Activated T-cell treated with anti-CD3 and anti-CD28 coated beads for 48 hours (primary cell): ENCODE results near the gene TPP2.

ENCODE experiments used
- DNase-seq: peaks from one replicate; pipeline ENCODE4 v3.0.0-alpha.2; 2020; ENCODE audit warnings: low read depth

TPP2 gene

DNA sequence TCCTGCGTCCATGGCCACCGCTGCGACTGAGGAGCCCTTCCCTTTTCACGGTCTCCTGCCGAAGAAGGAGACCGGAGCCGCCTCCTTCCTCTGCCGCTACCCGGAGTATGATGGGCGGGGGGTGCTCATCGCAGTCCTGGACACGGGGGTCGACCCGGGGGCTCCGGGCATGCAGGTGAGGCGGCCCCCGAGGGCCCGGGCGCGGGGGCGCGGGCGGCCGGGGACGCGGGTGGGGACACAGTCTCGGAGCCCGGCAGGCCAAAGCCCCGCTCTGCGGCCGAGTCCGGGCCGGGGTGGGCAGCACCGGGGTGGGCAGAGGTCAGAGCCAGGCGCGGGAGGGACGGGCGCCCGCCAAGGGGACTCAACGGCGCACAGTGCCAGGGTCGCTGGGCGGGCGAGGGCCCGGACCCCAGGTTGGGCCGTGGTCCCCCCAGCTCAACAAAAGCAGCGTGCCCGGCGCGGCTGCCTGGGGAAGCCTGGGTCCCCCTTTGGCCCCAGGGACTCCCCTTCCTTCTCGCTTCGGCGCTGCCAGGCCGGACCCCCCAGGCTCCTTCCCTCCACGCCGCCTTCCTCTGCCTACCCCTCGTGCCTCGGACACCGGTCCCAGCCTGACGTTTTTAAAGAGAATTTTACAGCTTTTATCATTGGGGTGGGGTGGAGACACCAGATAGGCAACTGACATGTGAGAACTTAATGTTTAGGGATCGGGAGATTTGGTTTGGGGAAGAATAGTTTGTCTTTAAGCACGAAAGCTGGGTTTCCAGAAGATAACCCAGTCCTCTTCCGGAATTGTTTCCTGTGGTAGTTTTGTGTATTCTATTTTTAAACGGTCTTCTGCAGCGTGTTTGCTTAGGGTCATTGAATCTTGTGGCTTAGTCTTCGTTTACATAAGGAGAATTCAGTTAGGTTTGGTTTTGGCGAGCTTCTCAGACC, 509 bp downstream of the TPP2 start:
- DNase-seq = no peak

DNA sequence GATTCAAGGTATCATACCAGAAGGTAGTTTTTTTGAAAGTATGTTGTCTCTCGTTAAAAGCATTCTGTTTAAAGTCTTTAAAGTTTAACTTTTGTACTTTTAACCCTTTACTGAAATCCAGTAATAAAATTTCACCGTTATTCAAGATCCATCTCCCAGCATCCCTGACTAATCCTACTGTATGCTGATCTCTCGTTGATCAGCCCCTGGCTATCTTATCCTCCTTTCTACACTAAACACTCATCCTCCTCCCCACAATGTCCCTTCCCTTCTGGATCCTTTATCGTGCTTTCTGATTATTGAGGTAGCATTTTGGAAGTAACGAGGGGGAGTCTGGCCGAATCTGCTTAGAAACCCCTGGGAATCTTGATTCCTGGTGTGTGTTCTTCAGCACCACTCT, 1.3 kb downstream of the TPP2 start:
- DNase-seq = no peak

DNA sequence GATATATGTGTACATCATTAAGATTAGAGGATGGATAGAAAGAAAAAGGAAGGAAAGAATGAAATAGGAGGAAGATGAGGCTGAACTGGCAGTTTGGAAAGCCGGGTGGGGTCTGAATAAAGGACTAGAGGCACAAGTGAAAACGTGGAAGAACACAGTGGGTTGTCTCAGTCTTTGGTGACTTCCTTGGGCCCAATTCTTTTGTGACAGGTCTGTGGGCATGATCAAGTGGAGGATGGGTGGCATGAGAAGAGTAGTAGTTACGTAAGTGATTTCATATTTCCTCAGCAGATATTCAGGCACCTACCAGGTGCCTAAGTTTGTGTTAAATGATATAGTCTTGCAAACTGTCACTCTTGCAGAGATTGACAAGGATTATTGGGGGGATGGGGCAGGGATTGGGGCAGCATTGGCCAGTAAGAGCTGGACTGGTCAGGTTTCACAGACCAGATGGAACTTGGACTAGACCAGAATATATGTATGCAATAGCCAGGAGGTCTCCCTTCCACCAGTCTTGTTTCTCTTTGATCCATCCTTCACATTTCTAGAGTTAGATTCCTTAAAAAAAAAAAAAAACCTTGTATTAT, 2.7 kb downstream of the TPP2 start:
- DNase-seq = no peak

DNA sequence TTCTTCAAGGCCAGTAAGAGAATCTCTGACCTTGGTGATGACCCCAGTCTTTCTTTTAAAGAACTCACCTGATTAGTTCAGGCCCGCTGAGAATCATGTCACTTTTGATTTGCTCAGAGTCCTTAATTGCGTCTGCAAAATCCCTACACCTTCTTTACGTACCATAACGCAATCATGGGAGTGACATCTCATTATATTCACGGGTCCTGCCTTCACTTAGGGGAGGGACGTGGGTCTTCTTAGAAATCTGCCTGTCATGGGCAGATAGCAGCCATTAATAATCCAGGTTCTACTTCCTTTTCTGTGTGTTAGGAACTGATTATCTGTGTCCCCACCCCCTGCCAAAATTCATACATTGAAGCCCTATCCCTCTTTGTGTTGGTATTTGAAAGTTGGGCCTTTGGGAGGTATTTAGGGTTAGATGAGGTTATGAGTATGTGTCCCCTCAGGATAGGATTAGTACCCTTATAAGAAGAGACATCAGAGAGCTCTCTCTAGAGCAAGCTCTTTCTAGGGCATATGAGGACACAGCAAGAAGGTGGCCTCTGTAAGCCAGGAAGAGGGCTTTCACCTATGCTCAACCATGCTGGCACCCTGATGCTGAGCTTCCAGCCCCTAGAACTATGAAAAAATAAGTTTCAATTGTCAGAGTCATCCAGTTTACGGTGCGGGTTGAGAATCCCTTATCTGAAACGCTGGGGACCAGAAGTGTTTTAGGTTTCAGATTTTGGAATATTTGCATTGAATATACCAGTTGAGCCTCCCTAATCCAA, 9.9 kb downstream of the TPP2 start:
- no peak for DNase-seq

DNA sequence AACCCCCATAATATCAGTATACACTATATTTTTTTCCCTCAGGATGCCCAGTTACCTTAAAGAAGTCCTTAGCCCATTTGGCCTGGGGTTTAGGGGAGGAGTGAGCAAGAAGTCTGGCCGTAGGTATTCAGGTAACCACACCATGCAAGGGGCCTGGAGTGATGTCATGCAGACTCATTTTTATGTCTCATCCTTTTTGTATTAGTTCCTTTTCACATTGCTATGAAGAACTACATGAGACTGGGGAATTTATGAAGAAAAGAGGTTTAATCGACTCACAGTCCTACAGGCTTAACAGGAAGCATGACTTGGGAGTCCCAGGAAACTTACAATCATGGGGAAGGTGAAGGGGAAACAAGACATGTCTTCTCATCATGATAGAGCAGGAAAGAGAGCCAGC, 12.2 kb downstream of the TPP2 start:
- DNase-seq = no peak

DNA sequence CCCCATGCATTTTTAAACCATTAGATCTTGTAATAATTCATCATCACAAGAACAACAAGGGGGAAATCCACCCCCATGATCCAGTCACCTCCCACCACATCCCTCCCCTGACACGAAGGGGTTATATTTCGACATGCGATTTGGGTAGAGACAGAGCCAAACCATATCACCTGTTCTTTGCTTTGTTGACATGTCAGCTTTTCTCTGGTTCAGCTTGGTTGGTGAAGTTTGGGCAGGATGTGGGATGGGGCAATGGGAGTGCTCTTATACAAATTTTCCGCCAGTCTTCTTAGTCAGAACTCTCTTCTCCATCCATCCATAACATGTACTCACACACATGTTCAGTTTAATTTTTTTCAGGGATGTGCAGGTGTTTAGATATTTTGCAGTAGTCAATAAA, 12.9 kb downstream of the TPP2 start:
- no peak for DNase-seq

DNA sequence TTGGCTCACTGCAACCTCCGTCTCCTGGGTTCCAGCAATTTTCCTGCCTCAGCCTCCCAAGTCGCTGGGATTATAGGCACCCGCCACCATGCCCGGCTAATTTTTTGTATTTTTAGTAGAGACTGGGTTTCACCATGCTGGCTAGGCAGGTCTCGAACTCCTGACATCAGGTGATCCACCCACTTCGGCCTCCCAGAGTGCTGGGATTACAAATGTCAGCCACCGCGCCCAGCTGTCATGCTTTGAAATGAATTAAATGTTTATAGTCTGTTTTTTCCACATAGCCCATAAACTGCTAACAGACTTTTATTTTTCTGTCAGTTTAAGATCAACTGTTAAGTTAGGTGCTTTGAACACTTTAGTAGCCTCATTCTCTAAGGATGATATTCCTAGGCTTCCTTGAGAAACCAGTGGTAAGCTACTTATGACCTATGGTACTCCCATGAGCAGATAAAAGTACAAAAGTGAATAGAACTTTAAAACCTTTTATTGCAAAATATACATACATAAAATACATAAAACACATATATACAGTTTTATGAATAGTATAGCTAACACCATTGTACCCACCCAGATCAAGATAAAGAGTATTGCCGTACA, 13.6 kb downstream of the TPP2 start:
- DNase-seq = no peak

DNA sequence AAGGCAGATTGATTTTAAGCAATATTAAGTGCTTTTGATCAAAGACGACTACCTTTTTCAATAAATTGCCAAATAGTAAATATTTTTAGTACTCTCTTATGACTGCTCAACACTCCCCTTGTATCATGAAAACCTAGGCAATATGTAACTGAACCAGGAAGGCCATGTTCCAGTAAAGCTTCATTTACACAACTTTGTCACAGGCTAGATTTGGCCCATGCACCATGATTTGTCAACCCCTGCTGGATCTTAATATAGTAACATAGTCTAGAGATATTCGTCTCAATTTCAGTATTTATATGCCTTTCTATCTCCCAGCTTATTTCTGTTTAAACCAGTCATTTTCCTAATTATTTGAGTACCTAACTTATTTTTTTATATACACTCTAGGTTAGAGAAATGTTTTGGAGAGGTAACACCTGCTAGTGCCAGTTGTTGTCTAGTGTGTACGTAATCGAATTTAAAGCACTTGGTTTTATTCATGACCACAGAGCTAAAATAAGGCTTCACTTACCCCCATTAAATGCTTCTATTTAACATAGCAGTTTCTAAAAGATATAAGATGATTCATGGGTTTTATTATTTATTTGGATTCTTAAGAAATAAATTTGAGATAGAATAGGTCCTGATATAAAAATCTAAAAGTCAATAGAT, 21.0 kb downstream of the TPP2 start:
- no peak for DNase-seq

DNA sequence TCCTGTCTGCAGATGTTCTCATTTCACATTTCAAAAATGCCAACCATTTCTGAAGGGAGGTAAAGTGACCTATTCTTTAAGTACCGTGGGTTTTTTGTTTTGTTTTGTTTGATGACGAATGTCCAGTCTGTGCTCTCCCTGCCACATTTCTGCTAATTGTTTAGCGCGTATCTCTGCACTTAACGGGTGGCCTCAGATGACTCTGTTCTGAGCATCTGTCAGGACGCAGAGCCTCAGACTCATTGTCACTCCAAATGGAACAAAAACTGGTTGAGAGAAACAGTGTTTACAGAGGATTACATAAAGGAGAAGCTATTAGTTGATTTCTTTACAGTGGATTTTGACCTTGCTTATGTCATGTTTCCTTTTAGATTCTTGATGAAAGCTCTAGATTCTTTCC, 23.7 kb downstream of the TPP2 start:
- no peak for DNase-seq

DNA sequence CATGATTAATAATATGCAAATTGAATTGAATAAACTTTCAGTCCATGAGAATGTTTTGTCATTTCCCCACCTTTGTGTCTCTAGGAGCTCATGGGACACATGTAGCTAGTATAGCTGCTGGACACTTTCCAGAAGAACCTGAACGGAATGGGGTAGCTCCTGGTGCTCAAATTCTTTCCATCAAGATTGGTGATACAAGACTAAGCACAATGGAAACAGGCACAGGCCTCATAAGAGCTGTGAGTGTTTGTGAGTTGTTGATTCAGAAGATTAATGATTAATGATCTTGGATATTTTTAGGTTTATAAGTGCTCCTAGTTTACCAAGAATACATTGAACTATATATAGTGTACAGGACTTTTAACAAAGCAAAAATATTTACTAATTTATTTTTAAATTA, 30.1 kb downstream of the TPP2 start:
- DNase-seq = no peak

DNA sequence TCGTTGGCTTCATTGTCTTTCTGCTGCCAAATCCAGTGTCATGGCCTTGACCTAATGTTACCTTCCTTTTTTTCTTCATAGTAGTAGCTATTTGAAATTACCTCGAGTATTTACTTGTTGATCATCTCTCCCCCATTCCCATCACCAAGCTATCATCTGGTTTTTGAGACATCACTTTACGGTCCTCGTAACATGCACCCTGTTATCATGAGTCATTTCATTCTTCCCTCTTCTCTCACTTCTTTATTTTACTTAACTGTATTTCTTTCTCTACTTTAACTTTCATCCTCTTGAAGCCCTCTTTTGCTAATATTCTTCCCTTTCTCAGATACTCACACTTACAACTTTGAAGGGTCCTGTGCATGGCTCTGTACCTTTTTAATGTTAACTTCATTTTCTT, 31.8 kb downstream of the TPP2 start:
- no peak for DNase-seq

DNA sequence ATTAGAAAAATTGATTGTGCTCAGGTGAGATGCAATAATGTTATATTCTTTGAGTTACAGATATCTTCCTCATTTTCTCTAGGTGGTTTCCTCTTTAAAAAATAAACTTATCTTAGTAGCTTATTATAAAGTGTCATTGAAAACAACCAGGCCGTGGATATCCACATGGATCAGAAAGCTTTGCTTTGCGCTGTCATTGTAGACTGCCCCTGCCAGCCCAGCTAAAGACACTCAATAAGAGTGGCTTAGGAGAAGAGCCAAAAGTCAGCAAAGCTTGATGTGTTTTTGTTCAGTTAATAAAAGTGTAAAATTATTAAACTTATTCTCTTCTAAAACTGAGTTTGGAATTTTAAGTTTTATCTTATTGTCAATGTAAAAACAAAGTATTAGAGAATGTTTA, 34.4 kb downstream of the TPP2 start:
- no peak for DNase-seq

DNA sequence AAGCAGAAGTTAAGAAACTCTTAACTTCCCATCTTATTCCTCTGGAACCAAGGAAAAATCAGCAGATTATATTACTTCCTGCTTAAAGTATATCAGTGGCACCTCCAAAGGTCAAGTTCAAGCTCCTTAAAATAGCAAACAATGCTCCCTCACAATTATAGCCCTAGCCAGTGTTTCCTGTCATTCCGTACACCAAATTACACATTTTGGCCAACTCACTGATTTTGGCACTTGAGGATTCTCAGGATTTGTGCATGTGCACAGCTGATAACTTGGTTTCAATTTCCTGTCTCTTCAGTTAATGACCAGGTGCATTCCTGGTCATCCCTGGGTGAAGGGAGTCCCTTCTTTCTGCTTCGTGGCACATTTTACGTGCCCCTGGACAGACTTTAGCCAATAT, 42.0 kb downstream of the TPP2 start:
- DNase-seq = no peak

DNA sequence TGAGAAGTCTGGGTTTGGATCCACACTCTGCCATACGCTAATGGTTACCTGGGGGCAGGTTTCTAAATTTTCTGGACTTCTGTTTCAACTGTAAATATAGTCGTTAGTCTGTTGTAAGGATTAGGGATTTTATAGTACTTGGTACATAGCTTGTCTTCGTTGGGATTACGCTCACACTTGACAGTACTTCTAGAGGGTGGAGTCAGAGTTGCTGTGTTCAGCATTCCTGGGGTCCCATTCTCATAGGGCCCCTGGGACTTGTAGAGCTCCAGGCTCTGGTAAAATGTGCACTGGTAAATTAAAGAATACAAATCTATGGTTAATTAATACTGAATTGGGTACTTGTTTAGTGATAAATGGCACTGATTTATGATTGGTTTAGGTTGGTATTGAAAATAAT, 45.2 kb downstream of the TPP2 start:
- no peak for DNase-seq

DNA sequence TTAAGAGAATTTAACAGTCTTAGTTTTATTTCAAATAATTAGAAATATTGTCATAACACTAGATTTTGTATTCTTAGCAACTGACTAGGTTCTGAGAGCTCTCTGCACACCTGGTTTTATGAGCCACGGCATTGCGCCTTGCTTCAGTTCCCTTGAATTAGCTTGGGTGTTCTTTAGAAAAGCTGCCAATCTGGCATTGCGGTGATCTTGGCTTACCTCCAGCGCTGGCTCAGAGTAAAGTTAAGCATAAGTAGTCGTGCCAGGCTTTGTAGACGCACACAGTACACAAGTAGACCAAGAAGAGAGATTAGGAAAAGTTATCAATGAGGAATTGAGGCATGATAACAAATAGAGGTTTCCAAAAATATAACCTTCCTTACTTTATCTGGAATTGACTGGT, 45.7 kb downstream of the TPP2 start:
- no peak for DNase-seq

DNA sequence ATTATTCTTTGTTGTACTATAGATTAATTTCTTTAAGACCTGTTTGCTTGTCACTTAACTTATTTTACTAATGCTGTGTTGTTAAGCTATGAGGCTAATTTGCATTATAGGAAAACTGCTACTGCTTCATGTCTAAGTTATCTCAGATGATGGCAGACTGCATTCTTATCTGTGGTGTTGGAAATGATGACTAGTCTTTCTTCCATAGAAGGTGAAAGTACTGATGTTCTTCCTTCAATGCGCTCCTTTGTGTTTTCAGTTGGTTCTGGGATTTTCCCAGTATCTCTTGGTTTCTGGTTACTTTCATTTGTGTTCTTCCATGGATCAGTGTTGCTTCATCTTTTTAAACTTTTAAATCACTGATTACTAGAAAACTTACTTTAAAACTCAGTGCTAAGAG, 46.9 kb downstream of the TPP2 start:
- no peak for DNase-seq

DNA sequence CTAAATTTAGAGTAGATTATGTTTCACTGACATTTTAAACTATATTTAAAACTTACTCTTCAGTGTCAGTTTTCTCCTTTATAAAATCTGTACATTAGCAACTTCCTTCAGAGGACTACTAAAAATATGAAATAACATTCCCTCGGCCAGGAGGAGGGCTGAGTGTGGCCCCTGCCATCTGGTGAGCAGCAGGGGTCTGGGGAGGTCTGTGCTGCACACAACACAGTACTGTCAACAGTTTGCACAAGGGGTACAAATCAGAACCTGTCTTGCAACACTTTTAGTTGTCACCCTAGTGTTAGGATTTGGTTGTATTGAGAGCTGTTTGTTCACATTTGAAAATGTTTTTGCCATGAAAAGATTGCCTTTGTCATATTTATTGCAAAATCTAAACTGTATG, 48.9 kb downstream of the TPP2 start:
- DNase-seq = no peak

DNA sequence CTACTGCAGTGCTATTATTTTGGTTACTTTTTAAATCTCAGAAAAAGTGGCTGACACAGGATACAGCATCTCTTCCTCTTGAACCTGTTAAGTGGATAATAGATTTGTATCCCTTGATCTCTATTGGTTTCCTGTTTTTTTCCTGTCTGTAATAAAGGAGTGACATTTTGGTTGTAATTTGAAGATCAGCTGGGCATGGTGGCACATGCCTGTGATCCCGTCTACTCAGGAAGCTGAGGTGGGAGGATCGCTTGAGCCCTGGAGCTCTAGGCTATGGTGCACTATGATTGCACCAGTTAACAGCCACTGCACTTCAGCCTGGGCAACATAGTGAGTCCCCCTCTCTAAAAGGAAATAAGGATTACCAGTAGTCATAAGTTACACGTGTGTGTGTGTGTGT, 51.3 kb downstream of the TPP2 start:
- no peak for DNase-seq

DNA sequence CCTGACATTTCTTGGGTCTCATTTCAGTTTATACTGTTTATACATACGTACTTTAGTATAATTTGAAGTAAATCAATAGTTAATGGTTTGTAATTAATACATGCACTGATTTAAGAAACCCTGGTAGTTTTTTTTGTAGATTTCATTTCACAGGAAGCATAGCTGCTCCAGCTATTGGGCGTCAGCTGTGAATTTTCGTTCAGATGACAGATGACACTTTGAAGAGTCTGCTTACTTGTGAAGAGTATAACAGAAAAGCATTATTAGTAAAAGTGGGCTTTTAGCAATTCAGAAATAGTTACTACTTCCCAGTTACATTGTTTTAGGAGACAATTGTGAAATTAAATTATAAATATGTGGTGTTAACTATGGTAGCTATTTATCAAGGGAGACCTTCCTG, 53.7 kb downstream of the TPP2 start:
- no peak for DNase-seq

DNA sequence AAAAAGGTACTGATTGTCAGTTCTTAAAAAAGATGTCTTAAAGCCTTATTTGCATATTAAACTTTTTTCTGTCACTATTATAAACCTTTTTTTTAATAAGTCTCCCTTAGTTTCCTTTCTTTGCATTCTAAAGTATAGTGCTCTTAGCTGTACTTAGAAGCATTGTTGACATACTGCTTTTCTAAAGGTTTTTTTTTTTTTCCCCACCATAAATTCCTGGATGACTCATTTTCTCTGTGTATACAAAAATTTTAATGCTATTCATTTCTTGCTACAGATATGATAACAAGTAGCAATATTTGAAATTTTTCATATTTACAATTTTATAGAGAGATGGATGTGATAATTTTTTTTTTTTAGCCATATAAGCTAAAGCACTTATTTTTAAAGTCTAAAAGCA, 54.6 kb downstream of the TPP2 start:
- no peak for DNase-seq

DNA sequence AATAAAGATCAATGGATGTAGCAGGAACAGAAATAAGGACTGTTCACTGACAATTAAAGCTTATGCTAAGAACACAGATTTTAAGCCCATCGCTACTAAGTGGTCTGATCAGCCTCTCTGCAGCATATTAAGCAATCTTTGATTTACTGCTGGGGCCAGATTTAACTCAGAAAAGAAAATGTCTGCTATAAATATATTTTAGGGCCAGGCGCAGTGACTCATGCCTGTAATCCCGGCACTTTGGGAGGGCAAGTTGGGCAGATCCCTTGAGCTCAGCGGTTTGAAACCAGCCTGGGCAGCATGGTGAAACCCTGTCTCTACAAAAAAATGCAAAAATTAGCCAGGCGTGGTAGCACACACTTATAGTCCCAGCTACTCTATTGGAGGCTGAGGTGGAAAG, 55.1 kb downstream of the TPP2 start:
- DNase-seq = no peak

DNA sequence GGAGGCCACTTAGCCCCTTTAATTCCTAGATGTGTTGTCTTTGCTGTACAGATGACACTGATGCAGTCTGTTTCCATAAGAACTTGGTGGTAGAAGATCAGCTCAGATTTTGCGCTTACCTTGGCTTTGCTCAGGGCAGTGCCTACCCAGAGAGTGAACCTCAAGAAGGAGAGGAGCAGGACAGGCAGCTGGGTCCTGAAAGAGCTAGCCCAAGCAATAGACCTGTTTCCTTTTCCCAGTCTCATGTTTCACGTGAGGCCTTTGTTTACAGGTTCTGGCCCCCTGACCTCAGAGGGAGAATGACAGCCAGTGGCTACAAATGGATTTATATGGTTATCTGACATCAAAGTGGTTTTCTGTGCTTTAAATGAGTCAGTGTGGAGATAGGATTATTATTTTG, 58.0 kb downstream of the TPP2 start:
- DNase-seq = no peak
